GM19395 (cell line): ENCODE results near the gene ACRBP.

Experiments
- ATAC-seq: cut with Tn5 transposase; IDR thresholded peaks from one replicate; pipeline ENCODE4 v1.9.1; 2021; ENCODE audit warnings: mild to moderate bottlenecking, moderate library complexity; ENCODE audit not compliant: unreplicated experiment

ACRBP gene

DNA sequence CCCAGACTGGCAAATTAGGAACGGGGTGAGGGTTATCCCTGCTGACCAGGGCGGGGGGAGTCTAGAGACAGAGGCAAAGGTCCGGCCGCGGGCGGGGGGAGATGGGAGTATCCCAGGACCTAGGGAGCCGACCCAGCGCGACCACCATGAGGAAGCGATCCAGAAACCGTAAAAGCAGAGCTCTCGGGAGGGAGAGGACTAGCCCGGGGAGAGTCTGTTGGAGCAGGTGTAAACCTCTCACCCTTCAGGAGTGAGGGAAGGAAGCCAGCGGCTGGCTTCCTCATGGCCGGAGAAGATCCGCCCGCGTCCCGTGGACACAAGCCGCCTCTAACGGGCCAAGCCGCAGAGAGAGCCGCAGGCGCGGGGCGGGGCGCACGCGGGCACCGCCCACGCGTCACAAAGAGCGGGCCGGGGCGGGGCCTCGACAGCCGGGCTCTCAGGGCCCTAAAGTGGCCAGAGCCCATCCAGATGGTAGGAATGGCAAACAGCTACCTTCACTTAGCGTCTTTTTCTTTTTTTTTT, at the start of gene ACRBP:
Gene ACRBP, minus strand, starts transcription at position 350 of the 522 bp plus-strand sequence. Its CDS starts 66 bp downstream, at position 284.
- ATAC-seq = no peak

DNA sequence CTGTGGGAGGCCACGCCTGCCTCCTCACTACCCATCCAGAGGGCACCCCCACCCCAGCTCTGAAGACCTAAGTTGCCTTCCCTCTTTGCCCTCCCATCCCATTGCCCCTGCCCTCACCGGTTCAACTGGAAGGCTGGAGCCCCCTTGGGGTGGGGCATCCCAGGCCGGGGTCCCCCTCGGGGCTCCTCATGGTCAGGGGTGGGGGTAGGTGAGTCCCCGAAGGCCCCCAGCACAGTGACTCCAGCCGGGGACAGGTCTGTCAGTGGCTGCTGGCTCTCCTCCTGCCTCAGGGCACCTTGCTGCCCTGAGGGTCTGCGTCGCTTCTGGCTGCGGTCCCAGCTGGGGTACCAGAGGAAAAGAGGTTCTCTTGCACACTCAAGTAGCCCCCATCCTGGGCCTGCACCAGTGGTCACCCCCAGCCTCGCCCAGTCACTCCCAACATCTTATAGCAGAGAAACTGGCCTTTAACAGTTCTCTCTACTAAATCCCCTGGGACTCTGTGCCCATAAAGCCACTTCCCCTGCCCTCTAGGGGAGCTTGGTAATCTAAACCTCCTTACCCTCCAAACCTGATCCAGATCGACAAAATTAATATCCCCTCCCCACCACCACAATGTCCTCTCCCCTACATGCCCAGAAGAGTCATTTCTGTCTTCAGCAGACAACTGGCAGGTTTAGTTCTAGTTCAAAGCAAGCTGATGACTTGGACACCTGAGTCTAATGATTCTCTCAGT, 48.2 kb upstream of the ACRBP start:
- ATAC-seq = no peak

DNA sequence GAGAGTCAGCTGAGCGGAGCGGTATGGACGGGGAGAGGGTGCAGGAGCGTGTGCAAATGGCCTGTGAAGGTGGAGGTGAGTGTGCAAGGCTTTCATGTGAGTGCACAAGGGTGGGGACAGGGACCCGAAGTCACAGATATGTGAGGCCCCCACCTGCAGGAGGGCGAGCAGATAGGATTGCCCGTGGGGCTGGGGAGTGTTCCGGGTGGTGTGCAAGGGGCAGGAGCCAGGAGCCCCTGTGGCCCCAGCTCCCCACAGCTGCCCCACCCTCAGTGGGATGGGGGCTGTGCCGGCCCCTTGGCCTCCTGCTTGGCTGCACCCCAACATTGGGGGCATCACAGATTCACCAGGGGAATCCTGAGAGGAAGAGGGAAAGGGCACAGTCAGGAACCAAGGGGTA, 47.5 kb upstream of the ACRBP start:
- ATAC-seq = no peak

DNA sequence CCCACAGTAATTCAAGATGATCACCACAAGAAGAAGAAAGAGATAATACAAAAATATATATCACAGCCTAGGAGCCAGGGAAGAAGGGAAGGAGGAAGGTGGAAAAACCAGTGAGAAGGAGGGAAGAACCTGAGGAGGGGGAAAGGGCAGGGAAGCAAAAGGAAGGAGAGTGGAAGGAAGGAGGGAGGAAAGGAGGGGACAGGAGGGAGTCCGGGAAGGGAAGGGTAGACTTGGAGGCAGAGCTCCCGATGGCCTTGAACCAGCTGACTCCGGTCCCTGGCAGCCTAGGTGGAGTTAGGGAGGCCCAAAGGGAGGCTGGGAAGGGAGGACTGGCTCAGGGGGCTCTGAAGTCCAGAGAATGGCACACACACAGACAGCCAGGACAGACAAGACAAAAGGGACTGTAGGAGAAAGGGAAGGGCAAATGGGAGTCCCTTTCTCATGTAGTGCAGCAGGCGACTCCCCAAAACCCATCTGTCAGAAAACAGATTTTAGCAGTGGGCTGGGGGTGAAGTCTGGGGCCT, 46.7 kb upstream of the ACRBP start:
- ATAC-seq = no peak

DNA sequence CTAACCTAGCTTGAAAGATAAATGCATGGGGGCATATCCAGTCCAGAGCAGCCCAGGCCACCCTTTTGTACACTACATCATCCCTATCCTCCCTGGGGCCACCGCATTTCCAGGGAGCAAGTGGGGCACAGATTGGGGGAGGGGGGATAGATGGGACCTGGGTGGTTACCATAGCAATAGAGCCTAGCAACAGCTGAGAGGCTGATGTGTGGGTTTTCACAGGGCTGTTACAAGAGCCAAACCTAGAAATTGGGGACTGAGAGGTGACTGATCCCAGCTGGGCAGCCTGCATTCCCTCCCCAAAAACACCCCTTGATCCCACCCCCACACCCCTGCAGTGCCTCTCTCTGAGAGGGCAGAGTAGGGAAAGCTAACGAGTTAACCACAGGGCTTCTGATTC, 45.7 kb upstream of the ACRBP start:
- ATAC-seq = no peak

DNA sequence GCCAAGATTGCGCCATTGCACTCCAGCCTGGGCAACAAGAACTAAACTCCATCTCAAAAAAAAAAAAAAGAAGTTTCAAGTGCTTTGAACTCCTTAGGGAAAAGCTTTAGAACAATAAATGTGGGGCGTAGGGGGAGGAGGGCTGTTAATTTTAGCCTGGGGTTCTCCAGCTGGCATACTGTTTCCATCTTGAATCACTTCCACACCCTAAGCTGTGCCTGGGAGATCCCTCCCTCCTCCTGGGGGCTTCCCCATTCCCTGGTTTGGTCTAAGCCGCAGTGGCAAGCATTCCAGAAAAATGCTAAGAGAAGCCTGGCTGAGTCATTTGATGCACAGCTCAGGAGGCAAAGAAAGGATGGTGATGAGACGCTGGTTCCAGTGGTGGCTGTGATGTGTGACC, 44.2 kb upstream of the ACRBP start:
- ATAC-seq = no peak

DNA sequence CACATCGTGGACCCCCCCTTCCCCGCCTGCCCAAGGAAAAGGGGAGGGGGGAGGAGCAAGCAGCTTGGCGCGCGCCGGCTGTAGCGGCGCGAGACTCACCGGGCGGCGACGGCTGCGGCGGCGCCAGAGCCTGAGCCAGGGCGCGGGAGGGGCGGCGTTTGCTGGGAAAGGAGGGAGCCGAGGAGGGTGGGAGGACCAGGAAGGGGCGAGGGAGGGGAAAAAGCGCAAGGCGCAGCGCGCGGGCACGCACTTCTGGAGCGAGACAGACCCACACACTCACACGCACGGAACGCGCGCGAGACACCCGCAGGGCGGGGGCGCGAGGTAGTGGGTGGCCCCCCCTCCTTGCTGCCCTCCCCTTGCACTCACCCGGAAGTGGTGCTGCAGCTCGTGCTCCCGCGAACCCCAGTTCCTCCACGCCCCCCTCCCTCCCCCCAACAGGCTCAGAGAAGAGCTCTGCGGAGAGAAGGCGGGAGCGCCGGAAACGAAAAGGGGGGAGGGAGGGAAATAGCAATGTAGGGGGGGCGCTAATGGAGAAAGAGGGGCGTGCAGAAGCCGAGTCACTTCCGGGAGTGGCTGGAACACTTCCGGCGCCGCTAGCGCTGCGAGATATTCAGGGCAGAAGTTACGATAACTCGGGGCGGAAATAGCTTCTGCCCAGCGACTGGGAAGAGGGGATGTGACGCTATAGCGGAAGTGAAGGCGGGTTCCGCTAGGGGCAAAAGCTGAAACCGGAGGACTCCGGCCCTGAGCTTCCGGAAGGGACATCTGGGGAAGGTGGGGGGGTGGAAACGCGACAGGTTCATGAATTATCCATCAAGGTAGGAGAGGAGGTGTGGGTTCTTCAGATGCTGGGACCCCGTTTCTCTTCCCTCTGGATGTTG, 42.0 kb upstream of the ACRBP start, which contains the start of gene ZNF384:
Gene ZNF384, minus strand, starts transcription at position 377 of the 884 bp plus-strand sequence. CDS start 9,855 bp downstream, outside the sequence.
- peak; percentile 89 for ATAC-seq

DNA sequence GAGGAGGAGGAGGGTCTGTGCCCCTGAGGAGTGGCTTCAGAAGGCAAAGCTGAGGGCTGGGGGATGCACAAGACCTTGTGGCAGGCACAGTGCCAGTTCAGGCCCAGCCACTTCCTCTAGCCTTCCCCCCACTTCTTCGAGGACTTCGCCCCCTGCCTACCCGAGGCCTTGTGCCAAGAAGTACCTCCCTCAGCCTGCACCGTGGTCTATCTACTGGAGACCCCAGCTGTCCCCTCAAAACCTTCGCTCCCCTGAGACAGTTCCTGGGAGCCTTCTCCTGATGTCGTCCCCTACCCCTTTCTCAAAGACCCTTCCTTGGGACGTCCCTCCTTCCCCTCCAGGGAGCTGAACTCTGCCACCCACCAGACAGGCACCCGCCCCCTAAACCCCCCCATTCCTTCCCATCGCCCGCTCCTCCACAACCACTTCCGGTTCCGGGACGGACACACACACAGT, 41.3 kb upstream of the ACRBP start:
- ATAC-seq = peak; percentile 4

DNA sequence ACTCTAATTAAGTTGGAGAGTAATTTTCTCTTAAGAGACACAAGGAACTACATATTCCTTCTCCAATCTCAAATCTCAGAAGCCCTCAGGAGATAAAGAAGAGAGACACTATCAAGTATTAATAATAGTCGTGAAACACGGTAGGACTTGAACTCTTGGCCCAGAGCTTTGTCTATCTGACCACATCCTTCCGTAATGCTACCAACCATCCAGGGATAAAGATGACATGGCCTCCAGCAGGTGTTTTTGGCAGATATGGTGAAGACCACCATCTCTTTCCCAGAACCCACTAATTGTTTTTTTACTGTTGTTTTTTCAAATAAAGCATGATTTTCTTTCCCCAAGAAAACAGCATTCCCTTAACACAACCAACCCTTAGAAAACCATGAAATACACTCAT, 38.6 kb upstream of the ACRBP start:
- no peak for ATAC-seq

DNA sequence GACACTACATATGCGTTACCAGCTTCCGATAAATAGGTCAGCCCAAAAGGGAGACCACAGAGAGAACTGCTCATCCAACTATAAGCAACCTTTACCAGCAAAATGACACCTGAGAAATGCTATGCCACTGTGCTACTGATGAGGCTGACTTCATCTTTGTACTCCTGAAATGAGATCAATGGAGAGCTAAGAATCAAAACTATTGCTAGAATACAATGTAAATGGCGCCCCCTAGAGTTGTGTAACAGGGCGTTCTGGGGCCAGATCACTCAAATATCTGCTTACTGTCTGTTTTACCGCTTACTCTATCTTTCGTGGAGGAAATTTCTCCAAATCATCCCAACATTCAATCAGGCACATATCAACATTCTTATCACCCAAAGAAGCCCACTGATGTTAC, 37.4 kb upstream of the ACRBP start:
- ATAC-seq = no peak

DNA sequence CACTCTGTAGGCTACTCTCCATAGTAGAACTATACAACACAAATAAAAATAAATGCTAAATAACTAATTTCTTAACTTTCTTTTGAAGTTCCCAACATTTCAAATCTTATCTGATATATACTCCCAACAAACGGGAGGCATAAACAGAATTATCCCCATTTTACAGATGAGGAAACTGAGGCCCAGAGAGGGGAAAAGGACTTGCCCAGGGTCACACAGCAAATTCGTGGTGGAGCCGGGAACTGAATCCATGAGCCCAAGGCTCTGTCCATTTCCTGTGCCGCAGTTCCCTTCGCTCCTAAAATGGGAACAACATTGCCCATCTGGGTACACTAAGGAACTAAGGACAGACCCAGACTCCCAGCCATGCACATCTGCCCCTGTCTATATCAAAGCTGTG, 29.7 kb upstream of the ACRBP start:
- no peak for ATAC-seq

DNA sequence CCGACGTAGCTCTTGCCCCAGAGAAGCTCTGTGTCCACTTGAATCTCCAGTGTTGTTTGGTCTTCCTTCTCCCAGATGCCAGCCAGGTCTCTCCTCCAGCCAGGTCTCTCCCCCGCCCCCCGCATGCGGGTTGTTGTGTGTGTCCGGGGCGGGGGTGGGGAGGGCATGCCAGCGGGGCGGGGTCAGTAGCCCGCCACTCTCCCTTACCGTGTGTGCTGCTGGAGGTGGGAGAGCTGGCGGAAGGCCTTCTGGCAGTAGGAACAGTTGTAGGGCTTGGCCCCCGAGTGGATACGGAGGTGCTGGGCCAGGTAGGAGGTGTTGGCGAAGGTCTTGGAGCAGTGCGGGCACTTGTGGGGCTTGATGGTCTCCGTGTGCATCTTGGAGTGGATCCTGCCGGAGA, 24.9 kb upstream of the ACRBP start:
- ATAC-seq = no peak

DNA sequence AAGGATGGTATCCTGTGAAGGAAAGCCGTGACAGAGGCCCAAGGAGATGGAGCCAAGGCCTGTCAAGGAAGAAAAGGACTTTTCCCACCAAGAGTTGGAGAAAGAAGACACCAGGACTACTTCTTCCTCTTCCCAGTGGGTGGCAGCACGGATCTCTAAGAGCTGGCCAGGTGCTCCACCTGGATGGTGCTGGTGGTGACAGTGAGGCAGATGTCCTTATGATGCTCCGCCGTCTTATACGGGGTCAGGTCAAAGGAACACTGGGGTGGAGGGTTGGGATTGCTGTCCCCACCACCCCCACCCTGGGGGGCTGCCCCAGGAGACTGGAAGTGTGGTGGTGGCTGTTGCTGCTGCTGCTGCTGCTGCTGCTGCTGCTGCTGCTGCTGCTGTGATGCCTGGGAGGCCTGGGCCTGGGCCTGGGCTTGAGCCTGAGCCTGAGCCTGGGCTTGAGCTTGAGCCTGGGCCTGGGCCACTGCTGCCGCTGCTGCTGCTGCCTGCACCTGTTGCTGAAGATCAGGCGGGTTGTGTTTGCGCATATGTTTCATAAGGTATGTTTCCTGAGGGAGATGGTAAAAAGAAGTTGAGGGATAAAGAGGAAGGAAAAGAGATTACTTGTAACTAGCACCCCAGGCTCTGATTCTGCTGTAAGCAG, 20.5 kb upstream of the ACRBP start:
- no peak for ATAC-seq

DNA sequence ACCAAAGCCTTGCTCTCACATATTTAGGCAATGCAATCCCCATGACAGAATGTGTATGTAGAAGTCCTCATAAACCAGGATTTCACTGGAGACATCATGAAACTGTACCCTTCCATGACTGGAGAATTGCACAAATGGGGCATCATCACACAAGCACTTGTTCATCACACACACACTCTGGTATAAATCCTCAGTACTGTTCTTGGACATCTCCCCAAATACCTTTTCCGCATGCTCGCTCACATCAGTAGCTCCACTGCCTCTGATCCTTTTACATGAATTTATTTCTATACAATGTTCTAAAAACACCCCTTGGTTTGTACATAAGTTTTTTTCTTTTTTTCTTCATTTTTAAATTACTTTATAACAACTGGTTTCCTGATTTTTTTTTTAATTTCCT, 19.0 kb upstream of the ACRBP start:
- ATAC-seq = no peak

DNA sequence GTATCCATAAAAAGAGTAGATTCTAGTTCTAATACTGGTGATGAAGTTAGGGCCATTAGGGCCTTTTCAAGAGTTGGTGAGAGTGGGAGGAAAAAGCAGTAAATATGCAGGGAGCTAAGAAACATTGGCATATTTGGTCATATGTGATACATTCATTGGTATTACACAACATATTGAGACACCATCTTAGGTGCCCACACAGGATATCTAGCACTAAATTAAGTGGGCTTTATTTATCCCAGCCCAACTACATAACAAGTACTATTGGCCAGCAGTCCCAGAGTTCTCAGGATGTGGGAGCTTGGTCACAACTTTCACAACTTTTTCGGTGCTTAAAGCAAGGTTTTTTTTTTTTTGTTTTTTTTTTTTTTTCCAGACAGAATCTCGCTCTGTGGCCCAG, 17.7 kb upstream of the ACRBP start:
- no peak for ATAC-seq

DNA sequence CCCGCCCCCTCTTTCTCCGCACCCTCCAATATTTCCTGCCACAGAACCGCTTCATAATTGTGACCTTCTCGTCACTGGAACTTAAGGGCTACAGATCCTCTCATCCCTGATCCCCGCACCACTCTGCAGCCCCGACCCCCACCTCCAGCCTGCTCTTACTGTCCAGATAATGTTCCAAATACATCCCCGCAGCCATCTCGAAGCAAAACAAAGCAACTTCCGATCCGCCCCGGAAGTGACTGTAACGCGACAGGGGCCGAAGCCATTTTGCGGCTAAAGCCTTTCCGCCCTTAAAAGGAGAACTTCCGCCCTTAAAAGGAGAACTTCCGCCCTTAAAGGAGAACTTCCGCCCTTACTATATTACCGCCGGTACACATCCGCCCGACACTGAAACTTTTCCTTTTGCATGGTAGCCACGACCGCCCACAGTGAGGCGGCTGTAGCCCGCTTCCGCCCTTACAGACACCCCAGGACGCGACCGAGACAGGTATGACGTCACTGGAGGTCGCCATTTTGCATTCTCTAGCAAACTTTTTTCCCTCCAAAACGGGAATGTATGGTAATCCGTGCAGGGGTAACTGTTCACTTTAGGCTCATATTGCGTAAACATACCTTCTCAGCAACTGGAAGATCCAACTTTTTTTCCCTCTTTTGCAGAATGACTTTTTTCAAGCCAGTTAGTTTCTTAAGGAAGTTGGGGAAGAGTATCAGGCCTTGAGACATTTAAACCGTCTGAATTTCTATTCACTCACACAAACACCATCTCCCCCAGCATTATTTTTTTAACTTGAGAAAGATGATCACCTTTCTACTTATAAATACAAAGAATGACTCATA, 15.9 kb upstream of the ACRBP start, which contains the start of gene ING4:
Gene ING4, minus strand, starts transcription at position 214 of the 837 bp plus-strand sequence. Its CDS starts 18 bp downstream, at position 196.
- peak; percentile 97 for ATAC-seq

DNA sequence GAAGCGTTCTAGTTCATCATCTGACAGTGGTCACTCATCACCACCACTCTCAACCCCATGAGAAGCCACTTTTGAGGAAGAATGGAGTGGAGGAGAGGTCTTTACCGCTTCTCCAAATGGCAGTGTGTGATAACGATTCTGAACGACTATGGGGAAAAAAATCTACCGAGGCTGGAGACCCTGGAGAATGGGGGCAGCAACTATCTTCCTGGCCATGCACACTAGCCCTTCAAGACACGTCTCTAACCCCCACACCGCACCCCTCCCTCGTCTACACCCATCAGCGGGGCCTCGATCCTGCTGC, 15.3 kb upstream of the ACRBP start:
- no peak for ATAC-seq

DNA sequence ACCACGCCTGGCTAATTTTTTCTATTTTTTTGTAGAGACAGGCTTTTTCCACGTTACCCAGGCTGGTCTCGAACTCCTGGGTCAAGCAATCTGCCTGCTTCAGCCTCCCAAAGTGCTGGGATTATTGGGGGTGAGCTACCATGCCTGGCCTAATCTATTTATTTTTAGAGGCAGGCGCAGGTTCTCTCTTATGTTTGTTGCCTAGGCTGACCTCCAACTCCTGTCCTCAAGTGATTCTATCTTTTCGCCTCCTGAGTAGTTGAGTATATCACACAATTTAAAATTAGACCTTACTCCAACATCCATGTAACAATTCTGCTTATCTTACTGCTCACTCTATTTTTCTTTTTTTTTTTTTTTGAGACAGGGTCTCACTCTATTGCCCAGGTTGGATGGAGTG, 6.8 kb upstream of the ACRBP start:
- ATAC-seq = no peak

DNA sequence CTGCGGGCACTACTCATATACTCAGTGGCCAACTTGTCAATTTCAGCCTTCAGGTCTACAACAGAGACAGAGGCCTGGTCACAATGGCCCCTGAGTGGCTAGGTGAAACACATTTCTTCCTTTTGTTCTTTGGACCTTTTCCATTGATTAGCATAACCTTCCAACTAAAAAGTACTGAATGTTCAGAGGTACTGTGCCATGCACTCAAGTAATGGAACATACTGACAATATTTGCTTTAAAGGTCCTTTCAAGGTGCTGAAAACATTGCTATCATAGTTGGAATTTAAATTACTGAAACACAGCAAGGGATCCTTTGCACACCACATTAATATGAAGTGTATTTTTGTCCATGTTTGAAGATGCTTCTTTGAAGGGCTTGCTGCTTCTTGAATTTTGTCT, 6.1 kb upstream of the ACRBP start:
- no peak for ATAC-seq

DNA sequence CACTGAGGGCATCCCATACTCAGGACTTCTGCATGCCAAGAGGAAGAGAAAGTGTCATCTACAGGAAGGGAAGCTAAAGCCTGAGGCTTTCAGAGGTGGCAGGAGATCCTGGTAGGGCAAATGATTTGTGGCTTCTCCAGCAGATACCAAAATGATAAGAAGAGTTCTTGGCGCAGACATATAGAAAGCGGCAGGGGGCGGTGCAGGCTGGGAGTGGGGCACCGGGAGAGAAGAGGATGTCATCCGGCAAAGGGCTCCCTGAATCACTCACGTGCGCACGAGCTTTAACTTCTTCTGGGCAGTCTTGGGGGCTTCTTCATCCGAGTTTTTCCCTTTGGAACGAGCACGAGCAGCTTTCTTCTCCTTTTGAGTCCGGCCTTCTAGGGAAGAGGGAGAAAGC, 5.2 kb upstream of the ACRBP start:
- ATAC-seq = no peak
